ENCODE data around the gene SLC17A7. TPM values are rescaled to one million over a fixed set of nuclear protein-coding genes. Genes with fewer than 3 reads are reported as not detected.

SLC17A7 gene
- total RNA-seq, 2 donors from 2014 or later = 0.54 to 2.8 TPM

DNA sequence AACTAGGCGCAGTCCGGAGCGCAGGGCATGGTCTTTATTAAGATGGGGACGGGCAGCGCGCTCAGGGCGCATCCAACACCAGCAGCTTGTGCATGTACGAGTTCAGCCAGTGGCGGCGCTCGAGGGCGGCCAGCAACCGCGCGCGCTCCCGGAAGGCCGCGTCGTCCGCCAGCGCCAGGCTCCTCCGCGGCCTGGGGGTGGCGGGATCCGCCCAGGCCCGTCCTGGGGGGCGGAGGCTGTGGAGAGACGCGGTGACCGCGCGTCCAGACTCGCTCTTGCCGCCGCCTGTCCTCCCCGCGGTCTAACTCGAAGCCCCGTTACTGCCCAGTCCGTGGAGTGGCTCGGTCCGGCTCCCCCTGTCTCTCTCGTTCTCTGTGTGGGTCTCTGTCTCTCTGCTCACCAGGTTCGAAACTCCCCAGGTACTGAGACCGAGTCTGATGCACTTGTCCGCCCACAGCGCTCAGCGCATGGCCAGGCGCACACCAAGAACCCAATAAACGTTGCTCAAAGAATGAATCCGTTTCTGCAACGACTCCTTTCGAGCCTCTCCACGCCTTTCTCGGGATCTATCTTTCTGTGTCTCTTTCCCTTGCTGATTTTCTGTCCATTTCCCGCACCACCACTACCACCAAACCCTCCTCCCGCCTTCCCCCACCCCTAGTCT lies 18.8 kb downstream of the SLC17A7 start:
- Histone ChIP-seq H3K4me1 (ENCODE audit: control insufficient read depth in 1 of 2, low read depth in 2 of 2) (peaks cover 12 to 28% of the 10 kb centered on the region in 2 donors), H3K4me3 (peak overlapping the region; percentile 45), H3K27me3 (replicated peaks; ENCODE audit: insufficient read depth) (peaks cover 51% of the 10 kb centered on the region), H3K36me3 (no peaks in the 10 kb centered on the region), H3K9me3 (no peaks in the 10 kb centered on the region), H3K27ac (no peak overlapping the region)
- no peak for ATAC-seq (ENCODE audit: insufficient number of reproducible peaks, low FRiP score, low read depth)
- DNase-seq (ENCODE audit: low spot score) = no peak
- TF ChIP-seq, protein P1, sequence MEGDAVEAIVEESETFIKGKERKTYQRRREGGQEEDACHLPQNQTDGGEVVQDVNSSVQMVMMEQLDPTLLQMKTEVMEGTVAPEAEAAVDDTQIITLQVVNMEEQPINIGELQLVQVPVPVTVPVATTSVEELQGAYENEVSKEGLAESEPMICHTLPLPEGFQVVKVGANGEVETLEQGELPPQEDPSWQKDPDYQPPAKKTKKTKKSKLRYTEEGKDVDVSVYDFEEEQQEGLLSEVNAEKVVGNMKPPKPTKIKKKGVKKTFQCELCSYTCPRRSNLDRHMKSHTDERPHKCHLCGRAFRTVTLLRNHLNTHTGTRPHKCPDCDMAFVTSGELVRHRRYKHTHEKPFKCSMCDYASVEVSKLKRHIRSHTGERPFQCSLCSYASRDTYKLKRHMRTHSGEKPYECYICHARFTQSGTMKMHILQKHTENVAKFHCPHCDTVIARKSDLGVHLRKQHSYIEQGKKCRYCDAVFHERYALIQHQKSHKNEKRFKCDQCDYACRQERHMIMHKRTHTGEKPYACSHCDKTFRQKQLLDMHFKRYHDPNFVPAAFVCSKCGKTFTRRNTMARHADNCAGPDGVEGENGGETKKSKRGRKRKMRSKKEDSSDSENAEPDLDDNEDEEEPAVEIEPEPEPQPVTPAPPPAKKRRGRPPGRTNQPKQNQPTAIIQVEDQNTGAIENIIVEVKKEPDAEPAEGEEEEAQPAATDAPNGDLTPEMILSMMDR (IDR thresholded peaks at IDR 0.05) = peak; percentile 30

DNA sequence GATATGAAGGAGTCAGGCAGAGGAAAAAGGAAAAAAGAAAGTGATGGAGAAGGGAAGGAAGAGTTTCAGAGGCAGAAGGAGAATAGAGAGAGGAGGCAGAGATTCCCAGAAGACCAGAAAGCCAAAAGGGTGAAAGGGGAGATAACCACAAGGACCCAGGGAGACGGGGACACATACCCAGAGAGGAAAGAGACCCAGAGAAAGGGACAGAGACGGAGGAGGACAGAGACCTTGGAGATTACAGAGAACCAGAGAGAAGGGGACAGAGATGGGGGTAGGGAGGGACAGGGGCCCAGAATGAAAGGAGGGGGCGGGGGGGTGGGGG lies 19.5 kb downstream of the SLC17A7 start:
- DNase-seq (ENCODE audit: low spot score) = no peak
- Histone ChIP-seq H3K4me3 (no peak overlapping the region), H3K27ac (no peak overlapping the region), H3K4me1 (ENCODE audit: control insufficient read depth in 1 of 2, low read depth in 2 of 2) (peaks cover 12 to 28% of the 10 kb centered on the region in 2 donors), H3K36me3 (no peaks in the 10 kb centered on the region), H3K9me3 (no peaks in the 10 kb centered on the region), H3K27me3 (replicated peaks; ENCODE audit: insufficient read depth) (peaks cover 44% of the 10 kb centered on the region)
- ATAC-seq (ENCODE audit: insufficient number of reproducible peaks, low FRiP score, low read depth) = no peak
- TF ChIP-seq, protein P1 (IDR thresholded peaks at IDR 0.05) = no peak

DNA sequence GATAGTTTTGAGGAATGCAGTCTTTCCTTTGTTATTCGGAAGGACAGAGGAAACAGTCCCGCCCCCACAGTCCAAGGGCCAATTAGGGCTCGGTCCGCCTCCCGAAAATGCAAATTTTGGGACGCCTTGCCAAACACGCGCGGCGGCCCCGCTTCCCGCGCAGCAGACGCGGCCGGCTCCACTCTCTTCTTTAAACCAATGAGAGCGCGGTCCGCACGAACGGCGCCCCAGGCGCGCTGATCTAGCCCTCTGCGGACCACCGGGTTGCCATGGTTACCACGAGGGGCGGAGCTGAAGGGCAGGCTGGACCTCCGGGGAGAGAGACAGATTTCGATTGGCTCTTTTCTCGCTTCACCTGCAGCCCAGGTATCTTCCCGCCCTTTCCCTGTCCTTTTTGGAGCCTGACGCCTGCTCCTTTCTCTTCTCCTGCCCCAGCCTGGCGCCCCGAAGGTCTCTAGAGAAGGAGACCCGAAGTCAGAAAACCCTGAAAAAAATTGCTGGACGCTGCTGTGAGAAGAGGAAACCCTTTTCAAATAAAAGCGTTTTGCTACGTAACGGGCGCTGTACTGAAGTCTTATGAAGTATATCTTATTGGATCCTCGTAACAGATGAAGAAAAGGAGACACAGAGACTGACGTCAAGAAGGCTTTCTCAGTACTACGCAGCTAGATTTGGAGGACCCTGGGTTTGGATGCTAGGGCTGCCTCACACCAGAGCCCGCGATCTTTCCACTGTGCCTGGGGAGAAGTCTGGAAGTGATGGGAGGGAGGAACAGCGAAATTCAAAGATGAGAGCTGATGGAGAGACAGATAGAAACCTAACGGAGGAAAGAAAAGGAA lies 20.1 kb downstream of the SLC17A7 start:
- DNase-seq (ENCODE audit: low spot score) = no peak
- Histone ChIP-seq H3K27me3 (replicated peaks; ENCODE audit: insufficient read depth) (peaks cover 38% of the 10 kb centered on the region), H3K4me3 (peak overlapping the region; percentile 25)

DNA sequence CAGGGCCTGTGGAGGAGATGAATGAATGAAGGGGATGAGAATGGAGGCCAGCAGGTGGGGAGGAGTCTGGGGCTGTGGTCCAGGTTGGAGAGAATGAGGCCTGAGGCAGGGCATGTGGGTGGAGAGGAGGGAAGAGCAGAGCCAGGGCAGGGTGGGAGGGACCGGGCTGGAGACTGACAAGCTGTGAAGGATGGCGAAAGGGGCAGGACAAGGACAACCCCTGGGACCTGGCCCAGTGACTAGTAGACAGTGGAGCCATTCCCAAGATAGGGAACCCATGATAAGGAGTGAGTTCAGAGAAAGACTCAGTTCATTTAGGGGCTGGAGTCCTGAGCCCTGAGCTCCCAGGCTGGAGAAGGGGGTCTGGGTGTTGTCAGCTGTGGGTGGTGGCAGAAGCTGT lies 21.1 kb downstream of the SLC17A7 start:
- no peaks in the 10 kb centered on the region for H3K36me3 ChIP-seq
- no peaks in the 10 kb centered on the region for H3K9me3 ChIP-seq
- H3K4me3 ChIP-seq = no peak overlapping the region
- TF ChIP-seq, protein P1 (IDR thresholded peaks at IDR 0.05) = no peak
- peaks cover 12 to 28% of the 10 kb centered on the region in 2 donors for H3K4me1 ChIP-seq (ENCODE audit: control insufficient read depth in 1 of 2, low read depth in 2 of 2)
- H3K27ac ChIP-seq = no peak overlapping the region
- DNase-seq (ENCODE audit: low spot score) (no peak), ATAC-seq (ENCODE audit: insufficient number of reproducible peaks, low FRiP score, low read depth) (no peak)
- peaks cover 28% of the 10 kb centered on the region for H3K27me3 ChIP-seq (replicated peaks; ENCODE audit: insufficient read depth)

More for the DNA sequence above, 20.1 kb downstream of the SLC17A7 start:
- TF ChIP-seq, protein P1 (IDR thresholded peaks at IDR 0.05) = no peak
- Histone ChIP-seq H3K27ac (no peak overlapping the region), H3K4me1 (ENCODE audit: control insufficient read depth in 1 of 2, low read depth in 2 of 2) (peaks cover 12 to 28% of the 10 kb centered on the region in 2 donors), H3K36me3 (no peaks in the 10 kb centered on the region), H3K9me3 (no peaks in the 10 kb centered on the region)
- no peak for ATAC-seq (ENCODE audit: insufficient number of reproducible peaks, low FRiP score, low read depth)

DNA sequence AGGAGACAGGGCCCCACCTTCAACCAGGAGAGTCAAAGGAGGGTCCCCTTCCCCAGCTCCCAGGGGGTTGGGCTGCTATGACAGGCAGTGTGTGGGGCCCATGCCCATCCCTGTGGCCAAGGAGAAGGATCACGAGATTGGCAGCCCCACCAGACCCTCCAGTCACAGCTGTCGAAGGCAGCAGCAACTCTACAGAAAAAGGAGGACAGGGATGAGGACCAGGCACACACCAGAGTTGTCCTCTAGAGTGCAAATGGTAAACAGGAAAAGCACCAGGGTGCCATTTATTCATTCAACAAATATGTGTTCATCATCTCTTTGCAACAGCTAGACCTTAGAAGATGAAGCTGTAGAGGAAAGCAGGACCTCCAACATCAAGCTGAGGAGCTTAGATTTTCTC lies 22.2 kb downstream of the SLC17A7 start:
- ATAC-seq (ENCODE audit: insufficient number of reproducible peaks, low FRiP score, low read depth) (no peak), DNase-seq (ENCODE audit: low spot score) (no peak)
- TF ChIP-seq, protein P1 (IDR thresholded peaks at IDR 0.05) = no peak
- H3K27ac ChIP-seq = no peak overlapping the region
- H3K4me1 ChIP-seq (ENCODE audit: control insufficient read depth in 1 of 2, low read depth in 2 of 2) = peaks cover 12 to 28% of the 10 kb centered on the region in 2 donors
- no peaks in the 10 kb centered on the region for H3K9me3 ChIP-seq
- H3K27me3 ChIP-seq (replicated peaks; ENCODE audit: insufficient read depth) = peaks cover 19% of the 10 kb centered on the region
- H3K4me3 ChIP-seq = no peak overlapping the region
- no peaks in the 10 kb centered on the region for H3K36me3 ChIP-seq
